GM18508 (cell line): ENCODE data around the gene ST6GAL2.

Experiments used
- ATAC-seq: cut with Tn5 transposase; IDR thresholded peaks from one replicate; pipeline ENCODE4 v1.9.1; 2021; ENCODE audit warnings: moderate number of reproducible peaks; ENCODE audit not compliant: insufficient read depth, unreplicated experiment

Gene ST6GAL2, protein sequence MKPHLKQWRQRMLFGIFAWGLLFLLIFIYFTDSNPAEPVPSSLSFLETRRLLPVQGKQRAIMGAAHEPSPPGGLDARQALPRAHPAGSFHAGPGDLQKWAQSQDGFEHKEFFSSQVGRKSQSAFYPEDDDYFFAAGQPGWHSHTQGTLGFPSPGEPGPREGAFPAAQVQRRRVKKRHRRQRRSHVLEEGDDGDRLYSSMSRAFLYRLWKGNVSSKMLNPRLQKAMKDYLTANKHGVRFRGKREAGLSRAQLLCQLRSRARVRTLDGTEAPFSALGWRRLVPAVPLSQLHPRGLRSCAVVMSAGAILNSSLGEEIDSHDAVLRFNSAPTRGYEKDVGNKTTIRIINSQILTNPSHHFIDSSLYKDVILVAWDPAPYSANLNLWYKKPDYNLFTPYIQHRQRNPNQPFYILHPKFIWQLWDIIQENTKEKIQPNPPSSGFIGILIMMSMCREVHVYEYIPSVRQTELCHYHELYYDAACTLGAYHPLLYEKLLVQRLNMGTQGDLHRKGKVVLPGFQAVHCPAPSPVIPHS

DNA sequence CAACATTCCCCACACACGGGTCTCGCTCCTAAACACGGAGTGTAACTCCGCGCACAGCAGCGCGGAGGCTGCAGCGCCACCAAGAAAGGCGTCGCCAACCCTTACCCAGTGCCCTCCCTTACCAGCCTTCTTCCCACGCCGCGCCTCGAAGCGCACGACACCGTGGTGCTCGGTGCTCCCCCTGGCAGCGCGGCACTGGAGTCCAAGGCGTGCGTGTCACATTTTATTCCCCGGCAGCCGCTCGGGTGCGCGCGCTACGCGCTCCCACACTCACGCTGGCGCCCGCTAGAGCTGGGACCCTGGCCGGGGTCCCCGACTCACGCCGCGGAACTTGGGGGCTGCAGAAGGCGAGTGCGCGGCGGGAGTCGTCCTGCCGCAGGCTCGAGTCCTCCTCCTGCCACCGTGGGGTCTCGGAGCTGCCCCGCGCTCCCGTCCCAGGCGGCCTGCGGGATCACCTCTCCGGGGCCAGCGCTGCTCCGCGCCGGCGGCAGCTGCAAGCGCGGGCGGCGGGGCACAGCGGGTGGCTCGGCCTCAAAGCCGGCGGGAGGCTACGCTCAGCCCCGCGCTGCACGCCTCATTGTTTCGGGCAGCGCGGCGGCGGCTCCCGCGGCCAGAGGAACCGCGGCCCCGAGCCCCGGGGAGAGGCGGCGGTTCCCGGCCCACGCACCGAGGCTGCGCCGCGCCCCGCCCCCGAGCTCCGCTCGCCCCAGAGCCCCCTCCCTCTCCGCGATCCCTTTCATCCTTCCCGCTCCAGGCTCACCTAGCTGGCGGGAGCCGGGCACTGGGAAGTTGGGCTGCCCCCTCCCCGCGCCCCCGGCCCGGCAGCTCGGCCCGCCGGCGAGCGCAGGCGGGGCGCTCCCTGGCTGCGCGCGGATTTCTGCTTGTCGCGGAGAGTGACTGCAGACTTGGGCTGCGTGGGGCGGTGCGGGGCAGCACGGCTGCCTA, at the start of gene ST6GAL2:
Gene ST6GAL2 (minus strand): TSS at position 197 of the 945 bp plus-strand sequence. CDS start 42,190 bp downstream, outside the sequence.
- ATAC-seq: no peak

DNA sequence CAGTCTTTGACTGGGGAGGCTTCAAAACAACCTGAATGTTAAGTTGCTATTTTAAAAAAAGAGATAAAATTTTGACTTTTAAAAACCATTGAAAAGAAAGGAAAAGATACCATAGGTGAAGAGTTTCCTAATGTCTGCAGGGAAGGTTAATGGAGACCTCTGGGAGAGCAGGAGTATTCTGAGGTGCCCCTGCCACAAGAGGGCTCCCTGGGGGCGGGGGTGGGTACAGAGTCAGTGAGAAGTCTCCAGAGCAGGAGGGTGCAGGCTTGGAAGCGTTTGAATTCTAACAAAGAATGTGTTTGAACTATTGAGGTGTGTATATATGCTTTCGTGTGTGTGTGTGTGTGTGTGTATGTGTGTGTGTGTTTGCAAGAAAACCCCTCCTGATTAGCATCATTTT, 46.7 kb upstream of the ST6GAL2 start:
- ATAC-seq: no peak

DNA sequence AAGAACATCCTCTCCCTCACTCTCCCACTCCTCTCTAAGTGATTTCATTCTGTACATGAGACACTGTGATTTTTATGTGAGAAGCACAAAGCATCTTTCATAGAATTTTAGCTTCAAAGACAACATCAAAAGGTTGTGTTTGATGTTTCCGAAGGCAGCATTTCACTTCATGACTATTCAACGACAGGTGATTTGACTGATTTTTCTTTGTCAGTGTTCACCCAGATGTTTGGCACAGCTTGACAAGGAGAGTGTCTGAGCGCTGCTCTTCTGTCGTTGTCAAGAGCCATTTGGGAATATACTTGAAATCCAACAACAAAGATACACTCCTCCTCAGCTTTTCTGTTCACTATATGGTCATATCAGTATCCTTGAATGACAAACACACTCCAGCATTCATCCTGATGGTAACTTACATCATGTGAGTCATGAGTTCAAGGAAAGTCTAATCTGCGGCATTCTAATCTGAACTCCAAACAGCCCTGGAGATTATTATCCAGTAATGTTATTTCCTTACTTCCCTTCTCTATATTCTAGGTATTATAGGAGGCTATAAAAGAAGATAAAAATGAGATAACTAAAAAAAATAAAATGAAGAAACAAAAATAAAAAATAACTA, 45.9 kb upstream of the ST6GAL2 start:
- no peak for ATAC-seq

DNA sequence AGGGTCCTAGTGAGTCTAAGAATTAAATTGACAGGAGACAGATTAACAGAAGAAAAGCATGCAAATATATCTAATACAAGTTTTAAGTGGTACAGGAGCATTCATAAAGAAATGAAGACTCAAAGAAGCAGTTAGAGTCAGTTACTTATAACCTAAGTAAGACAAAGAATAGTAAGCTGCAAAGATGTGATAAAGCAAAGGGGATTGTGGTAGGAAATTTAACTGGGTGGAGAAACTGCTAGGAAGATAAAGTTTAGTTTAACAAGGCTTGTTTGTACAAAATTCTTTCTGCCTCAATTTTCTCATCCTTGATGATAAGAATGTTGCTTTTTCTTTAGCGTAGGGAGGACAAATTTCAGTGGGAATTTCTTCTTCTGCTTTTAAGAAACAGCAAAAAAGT, 35.5 kb upstream of the ST6GAL2 start:
- ATAC-seq: no peak

GRCh38 chr2:106919012-106919411, 33.0 kb upstream of the ST6GAL2 start:
- ATAC-seq: no peak

DNA sequence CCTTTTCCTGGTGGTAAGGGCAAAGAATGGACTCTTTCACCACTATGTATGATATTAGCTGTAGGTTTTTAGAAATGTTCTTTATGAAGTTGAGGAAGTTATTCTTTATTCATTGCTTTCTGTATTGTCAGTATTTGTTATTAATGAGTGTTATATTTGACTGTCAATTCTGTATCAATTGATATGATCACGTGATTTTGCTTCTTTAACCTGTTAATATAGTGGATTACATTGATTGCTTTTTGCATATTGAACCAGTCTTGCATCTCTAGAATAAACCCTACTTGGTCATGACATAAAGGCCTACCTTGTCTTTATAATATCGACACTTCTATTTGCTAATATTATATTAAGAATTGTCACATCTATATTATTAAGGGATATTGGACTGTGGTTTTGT, 18.3 kb upstream of the ST6GAL2 start:
- no peak for ATAC-seq

DNA sequence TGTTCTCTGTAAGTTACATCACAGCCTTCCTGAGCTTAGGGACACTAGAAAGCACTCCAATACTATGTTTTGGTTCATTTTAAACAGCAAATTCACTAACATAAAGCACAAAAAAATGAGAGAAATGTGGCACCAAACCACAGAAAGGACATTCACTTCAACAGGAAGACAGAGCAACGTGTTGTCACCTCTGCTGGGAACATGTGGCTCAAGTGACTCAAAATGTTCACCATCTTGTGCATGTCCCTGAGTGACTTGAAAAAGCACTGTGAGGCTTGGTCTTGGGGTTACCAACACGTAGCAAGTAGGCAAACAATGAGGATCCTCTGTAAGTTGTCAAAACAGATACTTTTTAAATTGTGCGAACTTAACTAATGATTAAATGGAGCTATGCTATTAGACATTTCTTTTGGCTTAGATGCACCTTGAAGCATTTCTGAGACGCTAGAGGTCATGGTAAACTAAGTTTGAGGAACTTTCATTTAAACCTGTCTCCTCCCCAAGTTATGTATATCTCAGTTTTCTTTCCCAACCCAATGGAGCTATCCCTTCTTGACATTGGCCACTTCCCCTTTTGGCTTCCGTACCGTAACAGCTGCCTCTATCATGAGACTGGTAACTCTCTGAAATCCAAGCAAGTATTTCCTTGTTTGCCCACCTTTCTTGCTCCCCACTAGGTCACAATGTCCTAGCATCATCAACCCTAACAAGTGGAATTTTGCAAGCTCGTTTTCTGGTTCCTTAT, 14.0 kb upstream of the ST6GAL2 start:
- ATAC-seq: no peak

DNA sequence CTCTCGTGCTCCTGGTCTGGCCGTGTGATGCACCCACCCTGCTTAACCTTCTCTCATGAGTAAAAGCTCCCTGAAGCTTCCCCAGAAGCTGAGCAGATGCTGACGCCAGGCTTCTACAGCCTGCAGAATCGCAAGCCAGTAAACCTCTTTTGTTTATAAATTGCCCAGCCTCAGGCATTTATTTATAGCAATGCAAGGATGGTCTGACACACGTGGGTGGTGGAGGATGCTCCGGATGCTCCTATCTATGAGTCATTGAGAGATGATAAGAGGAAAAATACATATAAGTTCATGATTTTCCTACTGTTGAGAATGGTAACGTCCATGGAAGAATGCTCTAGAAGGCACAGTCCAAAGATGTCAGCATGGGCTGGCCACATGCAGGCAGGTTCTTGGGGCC, 8.6 kb upstream of the ST6GAL2 start:
- ATAC-seq: no peak

DNA sequence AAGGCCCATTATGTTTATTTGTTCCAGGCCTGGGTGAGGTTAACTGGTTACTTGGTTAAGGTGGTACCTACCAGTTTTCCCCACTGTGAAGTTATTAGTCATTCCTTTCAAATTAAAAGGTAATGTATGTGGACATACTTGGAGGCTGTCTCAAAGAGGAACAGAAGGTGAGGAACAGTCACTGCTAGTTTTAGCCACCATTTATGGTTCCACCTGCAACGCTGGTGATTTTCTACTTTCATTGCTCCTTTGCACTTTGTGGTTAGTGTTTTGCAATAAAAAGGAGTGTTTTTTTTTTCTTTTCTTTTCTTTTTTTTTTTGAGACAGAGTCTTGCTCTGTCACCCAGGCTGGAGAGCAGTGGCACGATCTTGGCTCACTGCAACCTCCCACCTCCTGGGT, 6.1 kb upstream of the ST6GAL2 start:
- no peak for ATAC-seq

GRCh38 chr2:106890606-106891005, 4.6 kb upstream of the ST6GAL2 start:
- no peak for ATAC-seq

GRCh38 chr2:106886916-106887758, 1.2 kb upstream of the ST6GAL2 start:
- ATAC-seq: no peak

GRCh38 chr2:106885329-106885728, 638 bp downstream of the ST6GAL2 start:
- ATAC-seq: no peak

GRCh38 chr2:106882673-106883072, 3.3 kb downstream of the ST6GAL2 start:
- ATAC-seq: no peak

DNA sequence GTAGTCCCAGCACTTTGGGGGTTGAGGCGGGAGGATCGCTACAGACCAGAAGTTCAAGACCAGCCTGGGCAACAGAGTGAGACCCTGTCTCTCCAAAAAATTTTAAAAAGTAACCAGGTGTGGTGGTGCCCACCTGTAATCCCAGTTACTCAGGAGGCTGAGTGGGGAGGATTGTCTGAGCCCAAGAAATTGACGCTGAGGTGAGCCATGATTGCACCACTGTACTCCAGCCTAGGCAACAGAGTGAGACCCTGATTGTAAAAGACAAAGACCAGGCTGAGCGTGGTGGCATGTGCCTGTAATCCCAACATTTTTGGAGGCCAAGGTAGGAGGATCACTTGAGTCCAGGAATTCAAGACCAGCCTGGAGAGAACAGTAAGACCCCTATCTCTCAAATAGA, 7.8 kb downstream of the ST6GAL2 start:
- ATAC-seq: no peak

GRCh38 chr2:106876699-106877098, 9.3 kb downstream of the ST6GAL2 start:
- no peak for ATAC-seq

DNA sequence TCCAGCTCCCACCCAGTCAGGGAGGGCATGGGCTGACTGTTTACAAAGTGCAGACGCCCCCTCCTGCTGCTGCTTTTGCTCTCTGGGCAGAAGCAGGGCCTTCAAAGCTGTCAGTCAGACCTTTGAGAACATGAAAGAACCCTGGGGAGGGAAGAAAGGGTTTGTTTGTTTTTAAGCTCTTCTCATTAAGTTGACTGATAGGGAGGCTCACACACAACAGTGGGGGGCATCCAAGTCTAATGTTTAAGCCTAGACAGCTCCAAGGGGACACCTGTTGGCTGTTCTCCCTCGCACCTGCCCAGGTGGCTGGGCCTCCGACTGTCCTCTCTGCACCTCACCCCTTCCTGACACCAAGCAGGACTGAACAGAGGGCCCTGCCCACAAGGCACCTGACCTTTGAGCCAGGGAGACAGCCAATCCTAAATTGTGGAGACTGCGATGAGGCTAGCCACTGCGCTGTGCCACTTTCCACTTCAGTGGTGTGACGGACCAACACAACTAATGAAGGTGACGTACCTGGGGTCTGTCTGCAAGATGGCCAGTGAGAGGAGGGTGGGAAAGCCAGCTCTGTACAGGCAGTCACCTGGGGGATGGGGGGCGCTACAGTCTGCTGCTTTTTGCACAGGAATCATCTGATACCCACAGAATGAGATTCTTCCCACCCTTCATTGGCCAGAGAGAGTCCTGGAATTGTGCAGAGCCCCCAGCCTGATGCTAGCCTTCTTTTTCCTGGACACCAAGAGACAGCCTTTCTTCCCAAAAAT, 16.3 kb downstream of the ST6GAL2 start:
- ATAC-seq: no peak

GRCh38 chr2:106868275-106868674, 17.7 kb downstream of the ST6GAL2 start:
- no peak for ATAC-seq

GRCh38 chr2:106867196-106867953, 18.6 kb downstream of the ST6GAL2 start:
- ATAC-seq: no peak
